Dermis microvascular lymphatic vessel endothelial cell (primary cell): ENCODE measurements around the gene CAMK2A. TPM values are rescaled to one million over a fixed set of nuclear protein-coding genes. Genes with fewer than 3 reads are reported as not detected.

ENCODE experiments used
- DNase-seq, 2 donors: peaks; one replicate each; pipeline versions ENCODE4 v3.0.0 to v3.0.0-alpha.2; 2010; ENCODE audit warnings: low read depth in 2 of 2
- total RNA-seq: library from RNA; depleted of rRNA; stranded (reverse); fragments of >200 nt; gene quantifications from 2 replicates; pipeline ENCODE4 v1.2.1, GENCODE V29; 2014

CAMK2A gene
- total RNA-seq, 1 donor from 2014 or later = not detected

DNA sequence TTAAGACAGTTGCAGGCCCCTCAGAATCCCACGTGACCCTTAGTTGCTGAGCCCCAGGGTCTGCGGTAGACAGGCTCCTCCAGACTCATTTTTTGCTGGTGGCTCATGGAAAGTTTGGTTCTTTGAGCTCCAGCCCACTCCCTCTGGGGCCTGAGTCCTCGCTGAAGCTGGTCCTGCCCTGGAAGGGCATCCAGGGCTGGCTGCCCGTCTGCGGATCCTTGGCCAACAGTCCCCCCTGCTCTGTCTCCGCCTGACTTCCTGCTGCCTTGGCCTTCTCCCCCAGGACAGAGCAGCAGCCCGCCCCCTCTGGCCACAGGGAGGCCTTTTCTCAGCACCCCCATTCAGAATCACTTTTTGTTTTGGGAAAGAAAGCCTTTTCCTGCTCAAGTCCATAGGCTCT lies 75.3 kb downstream of the CAMK2A start:
- no peak for DNase-seq

DNA sequence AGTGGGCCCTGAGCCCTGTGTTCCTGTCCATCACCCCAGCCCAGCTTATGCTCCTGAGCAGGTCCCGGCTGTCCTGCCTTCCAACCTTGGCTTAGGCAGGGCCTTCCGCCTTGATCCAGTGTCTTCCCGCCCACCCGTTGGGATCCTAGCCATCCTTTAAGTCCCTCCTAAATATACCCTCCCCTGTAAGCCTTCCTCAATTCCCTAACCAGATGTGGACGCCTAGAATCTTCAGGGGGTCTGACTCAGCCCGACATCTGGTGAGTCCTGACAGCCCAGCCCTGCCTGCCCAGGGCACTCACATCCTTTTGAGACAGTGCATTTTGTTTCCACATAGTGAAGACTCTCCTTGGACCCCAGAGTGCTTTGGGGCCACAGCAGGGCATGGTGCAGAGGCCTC lies 76.0 kb downstream of the CAMK2A start:
- DNase-seq = no peak

DNA sequence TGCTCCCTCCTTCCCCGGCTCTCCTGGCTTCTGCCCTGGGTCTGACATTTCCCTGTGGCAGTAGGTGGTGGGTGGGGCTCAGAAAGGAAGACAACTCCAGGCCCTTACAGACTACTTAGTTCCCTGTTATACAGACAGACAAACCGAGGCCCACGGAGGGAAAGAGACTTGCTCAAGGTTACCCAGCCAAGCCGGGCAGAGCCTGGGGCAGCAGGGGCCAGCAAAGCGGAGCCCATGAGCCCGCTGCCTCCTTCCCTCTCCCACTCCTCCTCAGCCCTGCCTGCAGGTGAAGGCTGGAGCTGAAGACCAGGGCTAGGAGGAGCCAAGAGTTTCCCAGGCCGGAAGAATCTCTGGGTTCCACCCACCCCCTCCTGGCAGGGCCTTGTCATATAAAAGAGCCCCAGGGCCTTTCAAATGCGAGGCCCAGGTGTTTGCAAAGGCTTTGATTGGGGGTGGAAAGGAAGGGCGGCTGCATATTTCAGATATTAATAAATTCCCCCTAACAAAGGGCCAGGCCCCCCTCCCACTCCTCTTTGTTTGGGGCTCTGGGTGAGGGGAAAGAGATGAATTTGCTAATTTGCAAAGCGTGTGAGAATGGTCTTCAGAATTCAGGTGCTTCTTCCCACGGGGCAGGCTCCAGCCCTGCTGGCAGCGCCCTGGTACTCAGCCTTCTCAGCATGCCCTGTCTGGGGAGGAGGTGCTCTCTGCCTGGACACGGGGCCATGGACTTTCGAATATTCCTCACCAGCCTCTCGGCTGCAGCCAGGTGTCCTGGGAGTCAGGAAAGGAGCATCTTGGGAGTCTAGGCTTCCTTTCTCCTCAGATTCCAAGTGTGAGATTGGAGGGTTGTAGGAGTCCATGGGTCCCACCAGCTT lies 78.2 kb downstream of the CAMK2A start:
- no peak for DNase-seq

DNA sequence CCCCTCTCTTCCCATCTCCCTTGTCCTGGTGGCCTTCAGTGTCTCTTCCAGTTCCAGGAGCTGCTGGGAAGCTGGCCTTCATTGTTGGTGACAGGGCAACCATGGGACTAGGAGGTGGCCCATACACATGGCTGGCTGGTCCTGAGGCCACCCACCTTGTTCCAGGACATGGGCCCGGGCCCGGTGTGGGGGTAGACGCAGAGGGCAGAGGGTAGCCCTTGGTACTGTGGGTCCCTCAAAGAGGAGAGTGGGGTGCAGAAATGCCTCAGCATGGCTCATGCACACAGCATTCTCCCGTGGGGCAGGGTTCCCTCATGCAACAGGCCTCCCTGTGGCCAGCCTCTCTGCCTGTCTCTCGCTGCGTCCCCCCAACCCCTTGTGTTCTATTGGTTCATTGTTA lies 78.9 kb downstream of the CAMK2A start:
- no peak for DNase-seq

DNA sequence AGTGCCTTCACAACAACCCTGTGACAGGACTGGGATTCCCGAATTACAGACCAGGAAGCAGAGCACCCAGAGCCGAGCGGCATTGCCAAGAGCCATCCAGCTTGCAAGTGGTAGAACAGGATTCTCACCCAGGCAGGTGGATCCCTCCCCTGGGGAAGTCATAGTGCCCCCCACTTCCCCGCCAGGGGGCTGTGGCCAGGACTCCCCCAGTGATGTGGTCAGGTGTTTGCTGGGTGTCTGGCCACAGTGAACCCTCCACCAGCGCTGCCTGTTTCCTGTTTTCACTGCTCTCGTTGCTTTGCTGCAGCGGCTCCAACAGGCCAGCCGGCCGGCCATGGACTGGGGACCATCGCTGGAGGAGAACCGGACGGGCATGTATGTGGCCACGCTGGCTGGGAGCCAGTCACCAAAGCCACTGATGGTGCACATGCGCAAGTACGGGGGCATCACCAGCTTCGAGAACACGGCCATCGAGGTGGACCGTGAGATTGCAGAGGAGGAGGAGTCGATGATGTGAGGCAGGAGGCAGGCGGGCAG lies 80.4 kb downstream of the CAMK2A start:
- DNase-seq = peak; percentile 10 to 27

DNA sequence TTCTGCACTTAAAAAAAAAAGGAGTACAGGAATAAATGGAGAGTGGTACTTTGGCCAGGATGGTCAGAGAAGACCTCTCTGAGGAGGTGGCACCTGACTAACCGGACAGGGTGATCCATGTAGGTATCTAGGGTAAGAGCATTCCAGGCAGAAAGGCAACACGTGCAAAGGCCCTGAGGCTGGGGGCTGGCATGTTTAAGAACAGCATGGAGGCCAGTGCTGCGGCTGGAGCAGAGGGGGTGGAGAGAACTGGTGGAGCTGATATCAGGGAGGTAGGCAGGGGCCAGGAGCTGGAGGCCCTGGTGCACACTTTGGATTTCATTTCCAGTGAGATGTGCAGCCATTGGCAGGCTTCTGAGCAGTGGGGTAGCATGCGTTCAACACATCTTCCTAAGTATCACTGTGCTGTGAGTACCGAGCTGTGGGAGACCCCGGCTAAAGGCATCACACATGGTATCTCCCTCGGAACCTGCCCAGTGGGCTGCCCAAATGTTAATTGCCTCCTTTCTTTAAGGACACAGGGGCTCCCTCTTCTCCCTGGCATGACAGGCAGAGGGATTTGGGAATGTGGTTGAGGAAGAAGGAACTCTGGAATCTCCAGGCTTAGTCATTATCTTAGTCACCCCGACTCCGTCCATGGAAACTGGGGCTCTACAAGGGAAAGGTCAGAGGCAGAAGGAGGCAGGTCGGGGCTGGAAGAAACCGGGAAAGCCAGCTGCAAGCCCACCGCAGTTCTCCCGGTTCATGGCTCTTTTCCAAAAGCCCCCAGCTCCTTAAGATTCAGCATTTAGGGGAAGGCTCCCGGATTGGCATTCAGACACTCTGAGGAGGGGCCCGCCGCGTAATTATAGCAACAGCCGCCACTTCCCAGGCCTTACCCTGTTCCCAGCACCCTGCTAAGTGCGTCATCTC lies 81.1 kb downstream of the CAMK2A start:
- DNase-seq = no peak

DNA sequence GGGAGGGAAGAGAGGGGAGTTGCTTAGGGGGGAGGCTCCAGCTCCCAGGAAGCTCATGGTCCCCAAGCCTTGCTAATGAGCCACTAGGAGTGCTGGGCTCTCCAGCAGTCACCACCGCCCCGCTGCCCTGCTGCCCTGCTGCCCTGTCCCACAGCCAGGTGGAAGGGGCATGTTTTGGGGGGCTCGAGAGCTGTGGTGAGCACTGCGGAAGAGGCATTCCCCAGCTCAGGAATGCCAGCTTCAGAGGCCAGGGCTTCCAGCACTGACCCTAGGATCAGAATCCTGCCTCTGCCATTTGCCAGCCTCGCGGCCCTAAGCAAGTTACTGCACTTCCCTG lies 82.8 kb downstream of the CAMK2A start:
- DNase-seq = no peak

DNA sequence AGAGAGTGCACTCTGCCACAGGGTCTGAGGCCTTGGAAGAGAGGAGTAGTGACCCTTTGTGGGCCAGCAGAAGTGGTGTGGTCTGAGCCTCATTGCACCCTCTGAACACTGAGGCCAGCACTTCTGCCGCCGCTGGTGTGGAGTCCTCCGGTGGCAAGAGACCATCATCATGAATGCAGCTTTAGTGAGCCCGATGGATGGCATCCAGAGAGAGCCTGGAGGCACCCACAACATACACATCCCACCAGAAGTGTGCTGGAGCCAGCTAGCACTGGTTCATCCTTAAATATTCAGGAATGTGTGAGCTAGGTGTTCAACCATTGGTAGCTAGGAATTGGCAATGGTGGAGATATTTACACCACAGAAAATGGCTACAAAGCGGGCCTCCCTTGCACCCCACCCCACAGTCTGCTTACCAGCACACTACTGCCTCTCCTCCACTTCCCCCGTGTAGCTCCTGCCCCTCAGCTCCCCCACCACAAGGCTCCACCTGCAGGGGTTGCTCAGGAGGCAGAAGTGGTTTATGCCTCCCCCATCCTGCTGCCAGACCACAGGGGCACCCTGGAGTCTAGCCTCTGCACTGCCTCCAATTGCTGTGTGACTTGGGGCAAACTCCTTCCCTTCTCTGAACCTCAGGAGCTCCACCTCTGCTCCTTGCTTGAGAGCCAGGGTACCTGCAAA lies 83.3 kb downstream of the CAMK2A start:
- no peak for DNase-seq

DNA sequence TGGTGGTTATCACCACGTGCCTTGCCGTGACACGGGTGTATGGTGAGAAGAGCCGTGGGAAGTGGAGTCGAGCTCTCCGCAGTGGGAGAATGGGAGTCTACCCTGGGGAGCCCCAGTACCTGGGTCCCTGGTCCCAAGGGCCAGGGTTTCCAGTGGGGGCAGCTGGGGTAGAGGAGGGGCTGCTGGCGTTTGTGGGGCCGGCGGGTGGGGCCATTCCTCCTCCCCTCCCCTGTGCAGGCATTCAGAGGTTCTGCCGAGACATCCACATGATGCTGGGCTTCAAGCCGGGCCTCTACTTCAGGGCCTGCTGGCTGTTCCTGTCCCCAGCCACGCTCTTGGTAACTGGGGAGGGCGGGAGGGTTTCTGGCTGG lies 85.0 kb downstream of the CAMK2A start:
- DNase-seq = no peak

DNA sequence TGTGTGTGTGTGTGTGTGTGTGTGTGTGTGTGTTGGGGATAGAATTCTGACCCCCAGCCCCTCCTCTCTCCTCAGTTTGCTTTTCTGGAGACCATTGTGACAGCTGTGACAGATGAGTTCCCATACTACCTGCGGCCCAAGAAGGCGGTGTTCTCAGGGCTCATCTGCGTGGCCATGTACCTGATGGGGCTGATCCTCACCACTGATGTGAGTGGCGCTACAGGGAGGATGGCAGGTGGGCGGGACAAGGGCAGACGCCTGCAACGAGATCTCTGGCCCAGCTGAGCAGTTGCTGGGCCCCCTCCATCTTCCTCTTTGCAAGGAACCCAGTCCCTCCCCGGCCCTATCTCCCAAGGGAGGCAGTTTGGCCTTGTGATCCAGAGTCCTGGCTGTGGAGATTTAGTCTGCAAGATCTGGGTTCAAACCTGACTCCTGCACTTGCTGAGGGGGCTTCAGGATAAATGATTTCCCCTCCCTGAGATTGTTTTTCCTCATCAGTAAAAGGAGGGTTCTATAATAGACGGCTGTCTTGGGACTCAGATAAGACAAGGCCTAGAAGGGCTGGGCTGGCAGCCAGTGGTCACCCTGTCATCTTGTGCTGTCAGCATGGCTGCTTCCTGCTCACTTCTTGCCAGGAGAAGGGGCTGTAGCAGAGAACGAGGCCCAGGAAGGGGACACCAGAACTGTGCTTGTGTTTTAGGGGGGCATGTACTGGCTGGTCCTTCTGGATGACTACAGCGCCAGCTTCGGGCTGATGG lies 85.6 kb downstream of the CAMK2A start:
- DNase-seq = no peak

DNA sequence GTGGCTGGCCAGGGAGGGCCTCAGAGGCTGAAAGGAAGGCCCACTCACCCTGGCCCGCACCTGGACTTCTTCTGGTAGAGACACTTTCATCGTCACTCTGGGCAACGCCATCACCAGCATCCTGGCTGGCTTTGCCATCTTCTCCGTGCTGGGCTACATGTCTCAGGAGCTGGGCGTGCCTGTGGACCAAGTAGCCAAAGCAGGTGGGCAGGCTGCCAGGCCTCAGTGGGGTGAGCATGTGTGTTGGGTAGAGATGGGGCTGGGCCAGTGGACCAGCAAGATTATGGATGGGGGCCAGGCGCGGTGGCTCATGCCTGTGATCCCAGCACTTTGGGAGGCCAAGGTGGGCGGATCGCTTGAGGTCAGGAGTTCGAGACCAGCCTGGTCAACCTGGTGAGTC lies 87.1 kb downstream of the CAMK2A start:
- DNase-seq = no peak

DNA sequence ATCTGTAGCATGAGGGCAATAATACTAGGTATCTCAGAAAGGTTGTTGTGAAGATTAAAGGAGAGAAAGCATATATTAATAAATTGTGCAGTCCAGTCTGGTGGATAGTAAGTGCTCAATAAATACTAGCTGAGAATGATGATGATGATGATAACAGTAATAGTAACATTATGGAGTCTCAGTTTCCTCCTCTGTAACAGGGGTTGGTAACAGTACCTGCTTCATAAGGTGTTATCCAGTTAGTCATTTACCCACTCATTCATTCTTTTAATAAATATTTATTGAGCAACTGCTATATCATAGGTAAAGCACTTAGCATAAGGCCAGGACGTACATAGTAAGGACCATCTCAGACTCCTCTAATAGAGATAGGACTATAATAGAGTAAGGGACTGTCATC lies 92.1 kb downstream of the CAMK2A start:
- no peak for DNase-seq

DNA sequence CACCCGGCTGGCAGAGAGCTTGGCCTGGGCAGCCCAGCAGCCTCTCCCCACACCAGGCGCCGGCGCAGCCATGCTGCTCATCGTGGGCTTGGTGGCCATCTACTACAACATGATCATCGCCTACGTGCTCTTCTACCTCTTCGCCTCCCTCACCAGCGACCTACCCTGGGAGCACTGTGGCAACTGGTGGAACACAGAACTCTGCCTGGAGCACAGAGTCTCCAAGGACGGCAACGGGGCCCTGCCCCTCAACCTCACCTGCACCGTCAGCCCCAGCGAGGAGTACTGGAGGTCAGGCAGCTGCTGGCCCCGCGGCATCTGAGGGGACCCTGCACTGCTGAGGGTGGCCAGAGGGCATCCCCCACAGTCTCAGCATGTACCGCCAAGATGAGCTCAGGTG lies 92.6 kb downstream of the CAMK2A start:
- DNase-seq = no peak

DNA sequence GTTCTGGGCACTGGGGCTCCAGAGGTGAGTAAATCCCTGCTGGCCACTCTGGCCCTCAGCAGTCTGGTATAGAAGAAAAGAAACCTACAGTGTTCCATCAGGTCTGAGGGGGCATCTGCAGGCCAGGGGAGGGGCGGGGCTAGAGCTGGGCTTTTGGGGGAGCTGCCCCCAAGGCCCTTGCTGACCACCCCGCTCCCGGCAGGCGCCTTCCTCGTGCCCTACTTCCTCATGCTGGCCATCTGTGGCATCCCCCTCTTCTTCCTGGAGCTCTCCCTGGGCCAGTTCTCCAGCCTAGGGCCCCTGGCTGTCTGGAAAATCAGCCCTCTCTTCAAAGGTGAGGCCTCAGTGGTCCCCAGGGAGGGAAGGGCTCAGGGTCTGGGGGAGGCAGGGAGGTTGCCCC lies 93.1 kb downstream of the CAMK2A start:
- DNase-seq = no peak

DNA sequence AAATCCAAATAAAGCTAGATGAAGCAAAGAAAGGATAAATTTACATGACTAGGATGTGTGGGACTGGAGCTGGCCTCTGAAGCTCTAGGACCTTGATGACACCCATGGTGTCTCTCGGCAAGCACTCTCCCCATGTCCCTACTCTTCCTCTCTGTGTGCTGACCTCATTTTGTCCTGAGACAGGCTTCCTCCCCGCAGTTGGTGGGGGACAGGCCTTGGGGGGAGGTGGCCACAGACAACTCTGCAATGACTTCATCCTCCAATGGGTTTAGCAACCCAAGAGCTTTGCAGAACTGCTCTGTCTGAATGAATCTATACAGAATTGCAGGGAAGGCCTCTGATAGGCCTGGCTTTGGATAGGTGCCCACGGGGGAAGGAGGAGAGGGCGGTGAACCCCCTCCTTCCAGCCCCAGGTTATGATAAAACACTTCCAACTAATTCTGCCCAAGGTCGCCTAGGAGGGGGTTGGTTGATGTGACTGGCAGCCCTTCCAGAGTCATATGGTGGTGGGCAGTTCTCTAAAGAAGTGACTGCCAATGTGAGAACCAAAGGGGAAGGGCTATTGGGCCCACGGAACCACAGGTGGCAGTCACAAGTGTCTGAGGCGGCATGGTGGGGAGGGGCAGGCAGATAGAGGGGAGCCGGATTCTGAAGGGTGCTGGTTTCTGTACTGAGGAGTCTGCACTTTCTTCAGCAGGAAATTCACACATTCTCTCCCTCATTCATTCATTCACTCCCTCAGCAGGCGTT lies 93.7 kb downstream of the CAMK2A start:
- DNase-seq = no peak

DNA sequence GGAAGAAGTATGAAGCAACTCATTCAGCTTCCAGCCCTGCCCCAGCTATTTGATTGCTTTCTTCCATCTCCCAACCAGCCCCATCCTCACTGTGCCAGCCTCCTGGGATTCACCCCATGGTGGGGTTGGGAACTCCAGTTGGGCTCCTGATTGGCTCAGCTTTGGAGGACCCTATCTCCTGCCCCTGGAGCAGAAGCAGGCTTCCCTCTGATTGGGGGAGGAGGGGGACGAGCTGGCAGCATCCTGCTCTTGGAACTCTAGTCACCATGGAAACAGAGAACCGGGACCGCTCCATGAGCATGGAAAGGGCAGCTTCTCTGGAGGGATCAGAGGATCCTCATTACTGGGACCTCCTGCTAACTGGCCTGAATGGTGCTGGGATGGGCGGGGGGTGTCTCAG lies 97.1 kb downstream of the CAMK2A start:
- DNase-seq = no peak

DNA sequence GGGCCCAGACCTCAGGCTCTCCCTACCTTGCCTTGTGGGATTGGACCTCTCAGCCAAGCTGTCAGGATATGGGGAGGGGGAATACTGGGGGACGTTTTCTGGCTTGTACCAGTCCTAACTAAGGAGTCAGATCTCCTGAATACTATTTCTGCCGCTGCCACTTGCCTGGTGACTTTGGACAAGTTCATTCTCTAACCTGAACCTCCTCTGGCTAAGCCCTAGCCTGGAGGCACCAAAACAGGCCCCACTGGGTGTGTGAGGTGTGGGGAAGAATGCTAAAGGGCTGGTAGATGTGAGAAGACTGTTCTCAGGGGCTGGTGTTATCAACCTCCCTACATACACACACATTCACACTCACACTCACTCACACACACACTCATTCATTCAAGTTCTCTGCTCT lies 98.6 kb downstream of the CAMK2A start:
- no peak for DNase-seq

DNA sequence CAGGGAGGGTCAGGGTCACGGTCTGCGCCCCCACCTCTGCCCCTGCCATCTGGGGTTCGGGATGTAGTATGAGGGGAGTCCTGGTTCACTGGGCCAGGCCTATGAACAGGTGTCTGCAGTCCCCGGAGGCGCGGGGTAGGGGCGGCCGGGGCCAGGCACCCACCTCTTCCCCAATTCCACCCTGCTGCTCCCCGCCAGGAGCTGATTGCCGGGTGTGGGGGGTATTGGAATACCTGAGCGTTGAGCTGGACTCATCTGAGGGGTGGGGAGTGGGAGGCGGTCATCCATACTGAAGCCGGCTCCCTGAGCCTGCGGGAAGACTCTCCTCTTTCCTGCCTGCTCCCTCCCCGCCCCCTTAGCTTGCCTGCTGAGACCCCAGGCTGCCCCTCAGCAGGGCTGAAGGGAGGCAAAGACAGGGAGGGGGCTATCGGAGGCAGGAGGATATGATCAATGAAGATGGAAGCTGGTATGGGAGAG lies 99.0 kb downstream of the CAMK2A start:
- DNase-seq = no peak

DNA sequence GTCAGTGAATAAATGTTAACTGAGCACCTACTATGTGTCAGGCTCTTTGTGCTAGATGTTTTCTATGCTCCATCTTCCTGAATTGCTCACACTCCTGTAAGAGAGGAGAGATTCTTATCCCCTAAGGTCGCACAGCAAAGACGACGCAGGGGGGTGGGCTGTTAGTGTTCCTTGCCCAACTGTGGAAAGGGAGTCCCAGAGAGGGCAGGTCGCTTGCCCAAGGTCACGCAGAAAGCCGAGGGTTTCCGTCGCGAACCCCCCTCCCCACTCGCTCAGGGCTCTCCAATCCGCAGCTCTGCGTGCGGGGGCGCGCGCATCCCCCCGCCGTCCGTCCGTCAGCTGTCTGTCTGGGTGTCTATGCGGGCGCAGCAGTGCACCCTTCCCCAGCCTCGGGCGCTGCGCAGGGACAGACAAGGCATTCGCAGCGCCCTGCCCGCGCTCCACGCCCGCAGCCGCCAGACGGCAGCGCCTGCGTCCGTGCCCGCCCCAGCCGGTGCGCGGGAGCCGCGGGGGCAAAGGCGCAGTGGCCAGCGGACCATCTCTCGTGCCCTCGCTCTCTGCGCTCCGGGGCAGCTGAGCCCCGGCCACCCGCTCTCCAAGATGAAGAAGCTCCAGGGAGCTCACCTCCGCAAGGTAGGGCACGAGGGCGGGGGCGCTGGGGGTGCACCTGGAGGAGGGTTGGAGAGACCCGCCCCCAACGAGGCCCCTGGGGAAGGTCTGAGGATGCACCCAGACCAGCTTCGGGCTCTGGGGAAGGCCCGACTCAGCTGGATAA lies 99.7 kb downstream of the CAMK2A start, which contains the start of gene SLC6A7:
SLC6A7 (plus strand) TSS at position 335 of the 775 bp plus-strand sequence; CDS start at position 601, 266 bp downstream.
- DNase-seq = no peak
